ENCODE results near the gene RFC4.

RFC4 gene

DNA sequence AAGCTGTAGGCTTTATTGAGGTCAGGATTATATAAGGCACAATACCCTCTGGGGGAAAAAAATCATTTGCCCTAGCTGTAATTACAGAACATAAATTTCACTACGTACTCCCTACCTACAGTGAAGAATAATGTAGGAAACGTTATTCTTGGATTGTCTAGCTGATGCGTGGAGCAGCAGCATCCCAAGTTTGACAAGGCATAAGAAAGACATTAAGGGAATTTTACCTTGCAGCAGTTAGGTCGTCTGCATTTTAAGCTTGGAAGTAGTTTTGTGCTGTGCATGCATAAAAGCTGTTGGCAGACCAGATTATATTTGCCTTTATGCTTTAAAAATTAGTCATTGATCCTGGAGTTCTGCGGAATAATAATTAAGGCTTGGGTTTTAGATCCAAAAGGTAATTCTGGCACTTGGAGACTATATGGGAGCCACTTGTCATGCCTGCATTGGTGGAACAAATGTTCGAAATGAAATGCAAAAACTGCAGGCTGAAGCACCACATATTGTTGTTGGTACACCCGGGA is 20.7 kb downstream of the RFC4 start:
- no peak for DNase-seq

DNA sequence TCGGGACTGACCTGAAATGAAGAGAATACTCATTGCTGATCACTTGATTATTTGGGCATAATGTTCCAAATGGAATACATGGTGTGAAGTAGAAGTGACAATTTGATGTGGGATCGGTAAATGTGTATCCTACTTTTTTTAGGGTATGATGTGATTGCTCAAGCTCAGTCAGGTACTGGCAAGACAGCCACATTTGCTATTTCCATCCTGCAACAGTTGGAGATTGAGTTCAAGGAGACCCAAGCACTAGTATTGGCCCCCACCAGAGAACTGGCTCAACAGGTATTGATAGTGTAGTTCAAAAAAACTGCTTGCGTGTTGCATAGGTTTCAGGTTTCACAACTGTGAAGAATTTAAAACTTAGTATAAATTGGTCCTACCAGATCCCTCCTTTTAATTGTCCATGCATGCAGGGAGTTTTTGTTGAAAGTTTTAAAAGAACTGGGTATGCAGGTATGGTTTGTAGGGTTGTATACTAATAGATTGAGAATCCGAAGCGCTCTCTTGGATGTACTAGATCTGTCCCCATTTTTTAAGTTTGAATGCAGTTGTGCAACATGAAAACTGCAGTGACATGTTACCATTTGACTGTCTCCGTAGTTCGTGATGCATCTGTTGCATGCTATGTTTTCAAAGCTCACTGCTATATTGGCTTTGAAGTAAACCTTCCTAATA is 21.3 kb downstream of the RFC4 start:
- DNase-seq: no peak

DNA sequence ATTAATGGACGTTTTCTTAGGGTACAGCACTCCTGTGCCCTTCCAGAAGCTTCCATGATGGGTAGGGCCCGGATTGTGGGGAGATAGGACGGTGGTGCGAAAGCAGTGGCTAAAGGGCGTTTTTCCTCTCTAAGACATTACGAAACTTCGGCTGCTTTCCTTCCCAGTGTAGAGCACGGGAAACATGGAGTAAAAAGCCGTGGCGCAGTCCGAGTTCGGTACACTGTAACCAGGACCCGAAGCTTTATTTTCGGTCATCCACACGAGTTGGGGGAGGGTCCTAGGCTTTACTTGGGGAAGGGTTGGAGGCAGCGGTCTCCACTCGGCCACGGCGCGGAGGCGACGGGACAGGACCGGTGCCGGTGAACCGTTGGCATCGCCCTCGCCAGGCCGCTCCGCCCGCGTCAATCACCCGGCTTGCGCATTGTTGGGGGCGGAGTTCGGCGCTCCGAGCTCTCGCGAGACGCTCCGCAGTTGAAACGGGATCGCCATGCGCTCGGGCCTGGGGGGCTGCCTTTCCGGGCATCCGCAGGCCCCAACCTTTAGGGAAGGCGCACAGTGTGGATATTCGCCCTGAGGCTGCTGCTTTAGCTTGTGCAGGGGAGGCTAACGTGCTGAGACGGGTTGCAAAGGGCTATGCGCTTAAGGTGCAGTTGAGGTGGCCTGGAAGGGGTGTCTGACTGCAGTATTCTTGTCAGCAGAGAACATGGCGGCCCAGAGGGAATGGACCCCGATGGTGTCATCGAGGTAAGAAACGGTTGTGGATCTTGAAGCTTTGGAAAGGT is 22.4 kb downstream of the RFC4 start:
- DNase-seq: peak; percentile 74

DNA sequence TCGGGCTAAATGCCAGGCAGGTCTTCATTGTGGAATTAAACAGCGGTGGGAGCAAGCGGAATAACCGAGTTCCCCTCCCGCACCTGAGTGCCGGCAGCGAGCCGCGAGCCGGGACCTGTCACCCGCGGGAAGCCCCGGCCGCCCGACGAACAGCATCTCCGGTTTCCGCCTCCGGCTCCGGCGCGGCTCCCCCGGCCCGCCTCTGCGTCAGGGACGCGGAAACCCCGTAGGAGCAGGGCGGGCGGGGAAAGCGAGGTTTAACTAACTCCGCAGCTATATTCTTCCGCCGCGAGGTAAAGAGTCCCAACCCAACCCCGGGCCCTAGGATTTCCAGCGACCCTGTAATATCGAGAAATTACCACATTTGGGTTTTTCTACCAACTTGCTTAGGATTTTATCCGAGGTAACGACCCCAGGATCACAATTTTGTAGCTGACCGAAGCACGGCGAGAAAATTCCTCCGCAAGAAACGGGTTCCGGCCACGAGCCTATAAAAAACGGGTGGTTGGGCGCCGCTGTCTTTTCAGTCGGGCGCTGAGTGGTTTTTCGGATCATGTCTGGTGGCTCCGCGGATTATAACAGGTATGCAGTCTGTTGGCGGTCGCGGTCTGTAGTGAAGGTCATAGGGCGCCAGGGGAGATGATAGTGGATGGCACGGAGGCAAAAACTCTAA is 23.1 kb downstream of the RFC4 start, which contains the start of gene EIF4A2:
Gene EIF4A2, plus strand, starts transcription at position 520 of the 673 bp plus-strand sequence. Its CDS starts 34 bp downstream, at position 554.
- DNase-seq: peak; percentile 82

DNA sequence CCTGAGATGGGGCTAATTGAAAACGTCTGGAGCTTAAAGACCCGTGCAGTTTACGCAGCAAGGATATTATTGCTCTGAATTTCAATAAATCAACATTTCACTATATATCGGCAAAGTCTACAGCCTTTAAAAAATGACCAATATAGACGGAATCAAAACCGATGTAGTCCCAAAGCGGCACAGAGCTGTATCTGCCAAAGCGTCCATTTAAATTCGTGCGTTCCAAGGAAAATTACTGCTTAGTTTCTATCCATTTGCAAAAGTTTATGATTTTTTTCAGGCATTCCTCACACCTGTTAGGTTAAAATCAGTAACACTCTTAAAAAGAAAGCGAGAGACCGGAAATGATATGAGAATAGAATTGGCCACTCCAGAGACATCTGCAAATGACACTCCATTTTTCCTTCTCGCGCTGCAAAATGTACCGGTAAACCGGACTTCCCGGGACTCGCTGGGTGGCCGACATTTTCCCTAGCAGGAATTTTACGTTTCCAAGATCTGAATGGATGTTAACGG is 23.7 kb downstream of the RFC4 start:
- no peak for DNase-seq

DNA sequence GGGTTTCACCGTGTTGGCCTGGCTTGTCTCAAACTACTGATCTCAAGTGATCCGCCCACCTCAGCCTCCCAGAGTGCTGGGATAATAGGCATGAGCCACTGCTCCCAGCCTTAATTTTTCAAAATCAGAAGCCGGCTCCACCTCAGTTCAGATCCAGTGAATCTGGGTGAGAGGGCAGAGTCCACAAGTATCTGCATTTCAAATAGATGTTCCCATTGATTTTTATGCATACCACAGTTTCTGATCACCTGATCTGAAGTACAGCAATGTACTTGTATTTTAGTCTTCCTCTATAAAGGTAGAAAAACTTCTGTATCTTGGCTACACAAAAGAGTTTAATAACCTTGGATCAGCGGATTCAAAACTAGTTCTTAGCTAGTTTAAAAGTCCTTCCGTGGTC is 27.1 kb downstream of the RFC4 start:
- DNase-seq: no peak

DNA sequence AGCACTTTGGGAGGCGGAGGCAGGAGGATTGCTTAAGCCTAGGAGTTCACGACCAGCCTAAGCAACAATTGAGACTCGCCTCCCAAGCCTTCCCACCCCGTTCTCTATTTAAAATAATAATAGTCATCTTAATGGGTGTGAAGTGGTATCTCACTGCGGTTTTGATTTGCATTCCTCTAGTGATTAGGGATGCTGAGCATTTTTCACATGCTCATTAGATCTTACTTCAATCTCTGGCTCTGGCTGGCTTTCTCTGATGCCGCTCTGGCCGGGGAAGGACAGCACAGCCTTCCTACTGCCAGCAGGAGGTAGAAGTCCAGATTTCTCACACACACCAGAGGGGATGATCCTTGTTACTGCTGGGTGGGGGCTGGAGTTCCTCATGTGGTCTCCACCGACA is 30.3 kb downstream of the RFC4 start:
- DNase-seq: no peak

DNA sequence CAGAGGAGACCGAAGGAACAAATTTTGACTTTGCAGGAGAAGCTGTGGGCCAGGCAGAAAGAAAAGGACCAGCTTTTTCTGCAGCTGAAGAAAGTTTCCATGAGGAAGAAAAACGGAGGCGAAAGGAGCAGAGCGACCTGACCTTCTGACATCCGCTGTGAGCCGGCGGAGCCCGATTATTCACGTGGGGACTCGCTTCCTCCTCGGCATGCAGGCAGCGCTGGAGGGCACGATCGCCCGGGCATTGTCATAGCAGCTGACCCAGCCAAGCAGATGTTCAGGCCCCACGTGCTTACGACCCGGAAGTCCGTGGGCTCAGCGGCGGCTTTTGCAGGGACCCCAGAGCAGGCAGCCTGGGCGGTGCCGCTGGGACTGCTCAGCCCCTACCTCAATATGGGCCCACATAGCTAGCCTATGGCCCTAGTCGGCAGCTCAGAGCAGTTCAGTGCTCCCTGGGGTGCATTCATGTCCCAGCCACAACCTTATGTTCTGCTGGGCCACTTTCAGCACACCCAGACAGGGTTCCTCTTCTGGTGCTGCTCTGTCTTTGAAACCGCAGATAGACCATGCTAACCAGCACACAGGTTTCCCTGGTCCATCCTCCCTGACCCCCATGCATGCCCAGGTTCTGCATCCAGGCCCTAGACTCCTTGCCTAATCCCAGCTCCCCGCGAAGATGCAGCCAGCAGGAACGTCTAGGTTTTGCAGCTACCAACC is 33.4 kb downstream of the RFC4 start:
- DNase-seq: peak; percentile 54

DNA sequence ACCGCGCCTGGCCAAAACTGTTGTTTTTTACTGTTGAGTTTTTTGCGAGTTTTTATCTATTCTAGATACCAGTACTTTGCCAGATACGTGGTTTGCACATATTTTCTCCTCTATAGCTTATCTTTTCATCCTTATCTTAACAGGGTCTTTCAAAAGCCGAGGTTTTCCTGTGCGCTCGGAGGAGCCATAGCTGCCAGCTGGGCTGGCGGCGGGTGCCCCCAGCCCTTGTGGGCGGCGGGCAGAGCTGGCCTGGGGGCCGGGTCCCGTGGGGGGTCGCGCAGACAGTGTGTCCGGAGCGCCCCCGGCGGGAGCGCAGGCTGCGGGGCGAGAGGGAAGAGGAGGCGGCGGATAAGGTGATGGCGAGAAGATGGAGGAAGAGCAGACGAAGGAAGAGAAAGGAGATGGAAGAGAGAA is 34.0 kb downstream of the RFC4 start:
- DNase-seq: no peak

DNA sequence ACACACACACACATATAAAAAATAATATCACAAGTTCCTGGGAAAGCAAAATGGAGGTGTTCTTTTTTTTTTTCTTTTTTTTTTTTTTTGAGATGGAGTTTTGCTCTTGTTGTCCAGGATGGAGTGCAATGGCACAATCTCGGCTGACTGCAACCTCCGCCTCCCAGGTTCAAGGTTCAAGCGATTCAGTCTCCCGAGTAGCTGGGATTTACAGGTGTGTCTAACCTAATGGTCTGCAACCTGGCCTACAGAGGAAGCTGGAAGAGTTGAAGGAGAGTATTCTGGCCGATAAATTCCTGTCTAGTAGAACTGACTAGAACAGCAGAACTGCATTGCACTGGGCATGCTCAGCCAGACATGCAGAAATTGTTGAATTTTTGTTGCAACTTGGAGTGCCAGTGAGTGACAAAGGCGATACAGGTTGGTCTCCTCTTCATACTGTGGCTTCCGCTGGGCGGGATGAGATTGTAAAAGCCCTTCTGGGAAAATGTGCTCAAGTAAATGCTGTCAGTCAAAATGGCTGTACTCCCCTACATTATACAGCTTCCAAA is 45.3 kb downstream of the RFC4 start:
- no peak for DNase-seq

DNA sequence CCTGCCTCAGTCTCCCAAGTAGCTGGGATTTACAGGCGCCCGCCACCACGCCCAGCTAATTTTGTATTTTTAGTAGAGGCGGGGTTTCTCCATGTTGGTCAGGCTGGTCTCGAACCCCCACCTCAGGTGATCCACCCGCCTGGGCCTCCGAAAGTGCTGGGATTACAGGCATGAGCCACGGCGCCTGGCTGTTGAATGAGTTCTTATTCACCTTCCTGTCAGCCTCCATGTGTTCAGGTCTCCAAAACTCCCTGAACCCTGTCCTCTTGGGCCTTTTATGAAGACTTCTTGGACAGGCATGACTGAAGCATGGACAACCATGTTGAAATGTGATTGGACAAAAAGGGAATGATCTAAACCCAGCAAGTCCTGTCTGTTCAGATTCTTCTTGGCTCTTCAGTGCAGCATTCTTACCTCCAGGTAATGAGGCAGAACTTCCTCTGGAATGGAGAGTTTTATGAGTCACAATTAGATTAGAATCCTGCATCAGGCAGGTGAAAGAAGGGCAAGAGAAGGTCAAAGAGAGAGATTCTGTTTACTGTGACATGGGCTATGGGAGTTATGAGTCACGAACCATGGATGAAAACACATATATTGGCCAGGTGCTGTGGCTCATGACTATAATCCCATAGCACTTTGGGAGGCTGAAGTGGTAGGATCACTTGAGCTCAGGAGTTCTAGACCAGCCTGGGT is 46.0 kb downstream of the RFC4 start:
- no peak for DNase-seq

DNA sequence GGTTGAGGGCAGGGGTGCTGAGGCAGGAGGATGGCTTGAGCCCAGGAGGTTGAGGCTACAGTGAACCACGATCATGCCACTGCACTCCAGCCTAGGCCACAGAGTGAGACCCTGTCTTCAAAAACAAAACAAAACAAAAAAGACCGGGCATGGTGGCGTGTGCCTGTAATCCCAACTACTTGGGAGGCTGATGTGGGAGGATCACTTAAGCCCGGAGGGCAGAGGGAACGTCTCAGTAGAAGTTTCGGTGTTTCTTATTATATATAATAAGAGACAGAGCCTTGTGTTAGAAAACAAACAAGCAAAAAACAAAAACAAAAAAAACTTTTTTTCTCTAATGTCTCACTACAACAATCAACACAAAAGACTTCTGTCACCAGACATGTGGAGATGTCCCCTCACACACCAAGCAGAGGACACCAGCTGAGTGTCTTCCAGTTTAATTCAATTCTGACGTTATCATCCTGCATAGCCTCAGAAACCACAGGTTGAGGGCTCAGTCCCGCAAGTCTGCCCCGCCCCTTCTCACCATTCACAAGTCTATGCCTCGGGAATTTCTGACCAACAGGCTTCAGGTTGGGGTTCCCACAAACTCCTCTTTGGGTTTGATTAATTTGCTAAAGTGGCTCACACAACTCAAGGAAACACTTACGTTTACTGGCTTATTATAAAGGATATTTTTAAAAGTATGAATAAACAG is 46.9 kb downstream of the RFC4 start:
- DNase-seq: no peak

DNA sequence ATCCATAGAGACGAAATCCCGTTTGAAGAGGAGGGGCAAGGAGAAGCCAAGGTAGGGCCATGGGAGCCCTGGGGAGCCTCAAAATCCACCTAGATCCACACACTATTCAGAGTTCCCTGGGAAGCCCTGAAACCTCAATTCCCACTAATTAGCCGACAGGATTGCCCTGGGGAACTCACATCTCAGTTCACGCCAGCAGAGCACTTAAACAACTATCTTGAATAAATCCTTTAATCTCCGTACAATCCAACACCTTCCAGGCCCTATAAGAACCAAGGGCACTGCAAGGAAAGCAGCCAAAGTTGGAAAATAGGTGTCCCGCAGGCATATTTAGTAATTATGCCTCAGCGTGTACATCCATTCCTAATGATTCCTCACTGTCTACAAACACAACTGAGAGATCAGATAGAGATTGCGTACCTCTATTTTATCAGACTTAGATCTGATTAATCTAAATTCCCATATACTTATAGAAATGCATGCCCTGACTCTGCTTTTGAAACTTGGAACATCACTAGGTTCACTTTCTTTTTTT is 48.5 kb downstream of the RFC4 start:
- no peak for DNase-seq

DNA sequence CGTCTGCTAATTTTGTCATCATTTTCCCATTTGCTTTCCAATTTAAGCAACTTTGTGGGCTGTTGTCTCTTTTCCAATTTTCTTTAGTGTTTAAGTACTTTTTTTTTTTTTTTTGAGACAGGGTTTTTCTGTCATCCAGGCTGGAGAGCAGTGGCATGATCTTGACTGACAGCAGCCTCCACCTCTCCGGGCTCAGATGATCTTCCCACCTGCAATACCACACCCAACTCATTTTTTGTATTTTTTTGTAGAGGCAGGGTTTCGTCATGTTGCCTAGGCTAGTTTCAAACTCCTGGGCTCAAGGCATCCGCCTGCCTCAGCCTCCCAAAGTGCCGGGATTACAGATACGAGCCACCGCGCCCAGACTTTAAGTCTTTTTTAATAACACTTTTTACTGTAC is 49.1 kb downstream of the RFC4 start:
- no peak for DNase-seq

DNA sequence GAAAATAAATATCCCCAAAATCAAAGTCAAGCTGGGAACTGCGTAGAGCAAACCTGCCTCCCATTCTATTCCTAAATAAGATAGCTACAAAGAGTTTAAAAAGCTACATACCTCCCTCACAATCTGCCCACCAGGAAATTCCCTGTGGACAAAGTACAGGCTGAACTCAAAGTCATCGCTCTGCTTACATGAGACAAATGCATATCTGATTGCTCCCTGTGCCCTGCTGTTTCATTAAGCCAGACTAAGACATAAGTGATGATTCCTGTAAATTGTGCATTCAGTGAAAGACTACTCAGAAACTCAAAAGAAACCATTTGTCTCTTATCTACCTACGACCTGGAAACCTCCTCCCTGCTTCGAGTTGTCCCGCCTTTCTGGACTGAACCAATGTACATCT is 51.4 kb downstream of the RFC4 start:
- DNase-seq: no peak

DNA sequence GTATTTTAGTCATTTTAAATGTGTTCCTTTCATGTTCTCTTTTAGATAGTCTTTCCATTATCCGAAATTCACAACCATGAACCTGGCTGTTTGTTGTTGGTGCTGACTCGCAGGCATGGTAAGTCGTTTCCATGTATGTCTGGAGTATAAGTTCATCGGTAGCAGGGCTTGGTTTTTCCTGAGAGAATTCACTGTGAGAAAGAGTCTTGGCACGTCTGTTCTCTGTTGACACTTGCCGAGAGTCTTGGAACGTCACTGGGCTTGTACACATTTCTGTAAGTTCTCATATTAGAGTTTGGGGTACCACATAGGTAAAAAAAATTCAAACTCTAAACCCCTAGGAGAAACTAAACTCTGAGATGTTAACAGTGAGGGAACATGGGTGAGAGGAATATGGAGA is 52.3 kb downstream of the RFC4 start:
- DNase-seq: no peak

DNA sequence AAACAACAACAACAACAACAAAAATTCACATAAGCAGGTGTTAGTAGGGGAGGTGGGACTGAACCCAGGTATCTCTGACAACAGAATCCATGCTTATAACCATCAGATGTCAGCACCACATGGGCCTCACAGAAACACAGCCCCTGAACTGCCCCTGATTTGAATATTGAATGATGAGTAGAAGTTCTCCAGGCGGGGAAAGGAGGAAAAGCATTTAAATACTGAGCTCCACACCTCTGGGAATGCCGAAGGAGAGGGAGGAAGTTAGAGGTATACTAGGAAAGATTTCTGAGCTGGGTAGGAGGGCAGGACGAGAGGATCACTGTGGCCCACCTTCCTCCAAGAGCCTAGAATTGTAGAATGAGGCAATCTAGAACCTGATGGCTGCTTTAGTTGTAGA is 54.8 kb downstream of the RFC4 start:
- DNase-seq: no peak

DNA sequence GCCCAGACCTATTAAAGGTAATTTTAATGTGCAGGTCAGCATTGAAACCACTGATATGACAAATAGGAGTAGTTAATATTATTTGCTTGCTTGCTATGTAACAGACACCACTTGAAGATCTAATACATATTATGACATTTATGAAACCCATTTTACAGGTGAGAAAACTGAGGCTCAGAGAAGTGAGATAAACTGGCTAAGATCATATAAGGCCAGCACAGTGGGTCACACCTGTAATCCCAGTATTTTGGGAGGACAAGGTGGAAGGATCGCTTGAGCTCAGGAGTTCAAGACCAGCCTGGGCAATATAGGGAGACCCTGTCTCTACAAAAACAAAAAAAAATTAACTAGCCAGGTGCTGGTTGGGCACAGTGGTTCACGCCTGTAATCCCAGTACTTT is 56.0 kb downstream of the RFC4 start:
- no peak for DNase-seq

DNA sequence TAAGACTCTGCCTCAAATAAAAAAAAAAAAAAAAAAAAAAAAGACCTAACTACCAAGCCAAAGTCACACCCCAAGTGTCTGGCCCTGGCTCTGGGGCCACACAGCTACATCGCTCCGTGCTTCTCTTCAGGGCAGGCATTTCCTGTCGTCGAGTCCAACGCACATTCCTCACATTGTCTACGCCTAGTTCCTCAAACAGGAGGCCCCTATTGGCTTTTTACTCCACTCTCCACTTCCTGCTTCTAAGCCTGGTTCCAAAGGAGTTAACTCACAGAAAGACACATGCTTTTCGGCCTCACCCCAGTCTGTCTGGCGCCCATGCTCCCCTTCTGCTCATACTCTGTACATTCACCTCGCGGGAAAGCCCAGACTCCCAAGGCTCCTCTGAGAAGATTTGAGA is 60.3 kb downstream of the RFC4 start:
- no peak for DNase-seq

DNA sequence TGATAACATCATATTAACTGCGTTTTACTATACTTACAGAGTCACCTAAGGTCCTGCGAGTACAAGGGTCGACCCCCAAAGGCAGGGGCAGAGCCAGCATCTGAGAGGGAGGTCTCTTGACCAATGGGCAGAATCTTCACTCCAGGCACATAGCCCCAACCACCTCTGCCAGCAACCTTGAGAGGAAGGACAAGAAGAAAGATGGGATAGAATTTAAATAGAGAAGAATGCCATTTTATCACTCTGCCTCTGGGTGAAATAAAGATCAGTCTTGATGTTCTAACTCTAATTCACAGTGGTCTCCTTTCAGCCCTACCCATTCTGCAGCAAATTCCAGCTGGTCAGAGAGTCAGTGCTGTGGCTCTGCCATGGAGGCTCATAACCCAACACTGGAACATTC is 62.6 kb downstream of the RFC4 start:
- no peak for DNase-seq
